ENCODE measurements around the gene MRPL34.

Gene MRPL34

DNA sequence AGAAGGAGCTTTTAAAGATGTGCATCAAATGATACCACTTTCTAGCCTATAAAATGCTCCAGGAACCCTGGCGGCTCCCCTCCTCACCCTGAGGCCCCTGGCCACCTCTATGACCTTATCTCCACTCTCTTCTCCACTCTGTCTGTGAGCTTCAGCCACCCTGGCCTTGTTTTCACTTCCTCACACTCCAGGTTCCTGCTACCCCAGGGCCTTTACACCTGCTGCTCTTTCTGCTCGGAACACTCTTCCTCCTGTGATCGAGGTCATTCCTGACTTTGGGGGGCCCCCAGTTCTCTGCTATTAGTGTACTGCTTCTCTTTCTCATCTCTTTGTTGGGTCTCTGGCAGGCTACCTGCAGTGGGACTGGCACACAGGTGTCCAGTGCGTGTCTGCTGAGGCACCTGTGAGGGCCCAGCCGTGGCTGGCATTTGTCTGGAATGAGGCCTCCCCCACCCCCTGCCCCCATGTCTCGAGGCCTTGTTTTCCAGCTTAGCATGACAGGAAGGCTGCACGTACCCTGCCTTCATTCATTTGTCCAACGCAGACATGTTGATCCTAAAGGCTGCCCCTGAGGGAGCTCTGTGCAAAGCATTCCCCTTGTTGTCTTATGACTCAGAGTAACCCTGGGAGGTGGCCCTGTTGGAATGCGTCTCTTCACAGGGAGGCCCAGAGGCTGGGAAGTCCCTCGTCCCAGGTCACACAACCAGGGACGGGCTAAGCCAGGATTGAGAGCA, 6.0 kb downstream of the MRPL34 start:
- DNase-seq, result no peak

DNA sequence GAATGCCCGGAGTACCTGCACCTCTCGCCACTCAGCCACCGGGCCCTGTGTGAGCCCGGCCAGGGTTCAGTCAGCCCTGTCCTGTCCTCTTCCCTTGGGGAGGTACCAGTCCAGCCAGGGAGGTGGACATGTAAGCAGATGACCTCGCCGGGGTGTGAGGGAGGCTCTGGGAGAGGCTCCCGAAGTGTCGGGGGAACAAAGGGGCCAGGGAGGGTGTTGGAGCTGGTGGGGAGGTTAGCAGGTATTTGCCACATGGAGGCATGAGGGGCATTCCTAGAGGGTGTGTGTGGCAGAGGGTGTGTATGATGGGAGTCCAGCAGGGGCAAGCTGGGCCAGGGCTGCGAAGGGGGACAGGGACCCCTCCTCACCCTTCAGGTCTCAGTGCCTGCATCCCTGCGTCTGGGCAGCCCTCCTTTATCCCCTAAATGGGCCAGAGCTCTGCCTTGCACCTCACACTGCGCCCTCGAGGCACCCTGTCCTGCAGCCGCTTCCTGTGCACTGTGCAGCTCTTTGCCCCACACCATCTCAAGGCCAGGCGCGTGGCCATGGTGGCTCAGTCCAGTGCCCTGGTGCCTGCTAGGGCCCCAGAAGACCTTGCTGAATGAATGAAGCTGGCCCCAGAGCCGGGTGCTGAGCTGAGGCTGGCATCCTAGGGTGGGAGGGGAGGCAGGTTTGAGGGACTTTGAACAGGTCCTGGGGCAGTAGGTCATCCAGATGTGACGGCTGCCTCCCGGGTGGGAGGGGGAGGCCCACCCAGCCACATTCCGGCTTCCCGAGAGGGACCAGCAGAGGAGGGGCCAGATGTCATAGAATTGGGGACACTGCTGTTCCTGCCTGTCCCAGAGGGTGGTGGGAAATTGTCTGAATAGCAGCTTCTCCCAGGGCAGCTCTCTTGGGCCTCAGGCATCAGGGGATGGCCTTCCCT, 6.8 kb downstream of the MRPL34 start:
- no peak for DNase-seq

DNA sequence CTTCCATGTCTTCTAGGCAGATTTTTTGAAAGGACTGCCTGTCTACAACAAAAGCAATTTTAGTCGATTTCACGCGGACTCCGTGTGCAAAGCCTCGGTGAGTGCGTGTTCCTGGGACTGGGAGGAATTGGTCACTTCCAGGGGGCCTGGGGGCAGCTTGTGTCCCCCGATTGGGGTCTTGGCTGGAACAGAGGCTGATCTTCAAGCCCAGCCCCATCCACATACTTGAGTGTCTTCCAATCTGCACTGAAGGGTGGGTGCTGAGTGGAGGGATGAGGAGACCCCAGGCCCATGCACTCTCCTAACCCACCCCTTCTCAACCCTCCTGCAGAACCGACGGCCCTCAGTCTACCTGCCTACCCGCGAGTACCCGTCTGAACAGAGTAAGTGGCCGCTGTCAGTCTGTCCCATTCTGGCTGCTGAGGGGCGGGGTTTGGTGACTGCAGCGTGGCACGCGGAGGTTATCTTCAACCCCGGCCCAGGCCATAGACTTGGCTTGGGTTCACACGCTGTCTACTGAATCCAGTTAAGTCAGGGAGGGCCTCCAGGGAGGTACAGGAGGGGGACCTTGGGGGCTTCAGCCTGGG, 8.4 kb downstream of the MRPL34 start:
- DNase-seq, result no peak

DNA sequence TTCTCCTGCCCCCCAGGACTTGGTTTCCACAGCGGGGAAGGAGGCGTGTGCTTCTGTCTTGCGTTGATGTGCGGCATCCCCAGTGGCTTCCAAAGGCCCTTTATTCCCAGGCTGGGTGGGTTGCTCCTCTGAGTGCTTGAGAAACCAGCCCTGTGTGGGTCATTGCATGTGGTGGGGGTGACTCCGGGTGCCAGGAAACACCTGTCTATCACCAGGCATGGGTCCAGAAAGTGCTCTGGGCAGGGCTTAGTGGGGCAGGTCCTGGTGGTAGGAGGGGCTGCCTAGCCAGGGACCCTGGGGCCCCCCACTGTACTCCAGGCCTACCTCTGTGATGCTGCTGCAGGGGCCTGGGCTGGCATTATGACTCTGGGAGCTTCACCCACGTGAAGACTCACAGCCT, 13.3 kb downstream of the MRPL34 start:
- DNase-seq, result no peak

DNA sequence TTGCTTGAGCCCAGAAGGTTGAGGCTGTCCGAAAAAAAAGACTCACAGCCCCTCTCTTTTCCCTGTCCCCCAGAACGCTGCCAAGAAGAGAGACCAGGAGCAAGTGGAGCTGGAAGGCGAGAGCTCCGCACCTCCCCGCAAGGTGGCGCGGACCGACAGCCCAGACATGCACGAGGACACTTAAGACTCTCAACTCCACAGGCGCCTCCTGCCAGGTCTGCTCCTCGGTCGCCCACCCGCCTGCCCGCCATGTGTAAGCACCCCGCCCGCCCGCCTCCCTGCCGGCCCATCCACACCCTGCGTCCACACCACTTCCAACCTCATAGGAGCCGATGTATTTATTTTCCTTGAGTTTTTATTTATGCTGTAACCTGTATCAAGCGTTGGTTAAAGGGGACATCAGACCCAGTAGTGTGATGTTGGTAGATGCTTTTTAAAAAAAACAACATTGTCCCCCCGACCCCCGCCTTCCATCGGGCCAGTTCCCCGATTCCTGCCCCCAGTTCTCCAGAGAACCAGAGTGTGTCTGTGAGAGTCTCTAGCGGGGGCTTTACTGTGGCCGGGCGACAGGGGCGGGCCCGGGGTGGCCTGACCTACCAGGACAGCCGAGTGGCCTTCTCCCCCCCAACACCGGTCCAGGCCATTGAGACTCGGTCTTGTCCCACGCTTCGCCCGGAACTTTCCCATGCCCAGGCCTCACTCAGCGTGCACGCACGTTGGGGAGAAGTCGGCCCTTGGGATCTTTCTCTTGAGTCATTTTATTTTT, 14.0 kb downstream of the MRPL34 start:
- DNase-seq, result no peak

DNA sequence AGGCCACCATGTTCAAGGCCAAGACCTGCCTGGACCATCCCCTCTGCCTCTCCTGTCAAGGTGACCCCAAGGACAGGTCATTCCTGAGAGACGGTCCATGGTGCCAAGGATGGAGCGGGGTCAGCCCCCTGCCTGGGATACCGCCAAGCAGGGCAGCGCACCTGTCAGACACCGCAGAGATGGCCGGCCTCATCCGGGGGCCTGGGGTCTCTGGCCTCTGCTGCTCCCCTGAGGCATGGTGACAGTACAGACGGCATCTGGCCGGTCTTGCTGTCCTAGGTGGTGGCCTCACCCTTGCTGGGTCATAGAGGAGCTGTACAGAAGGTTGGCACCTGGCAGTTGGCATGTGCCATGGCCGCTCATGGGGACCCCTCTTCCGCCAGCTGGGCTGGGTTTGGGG, 14.8 kb downstream of the MRPL34 start:
- no peak for DNase-seq

DNA sequence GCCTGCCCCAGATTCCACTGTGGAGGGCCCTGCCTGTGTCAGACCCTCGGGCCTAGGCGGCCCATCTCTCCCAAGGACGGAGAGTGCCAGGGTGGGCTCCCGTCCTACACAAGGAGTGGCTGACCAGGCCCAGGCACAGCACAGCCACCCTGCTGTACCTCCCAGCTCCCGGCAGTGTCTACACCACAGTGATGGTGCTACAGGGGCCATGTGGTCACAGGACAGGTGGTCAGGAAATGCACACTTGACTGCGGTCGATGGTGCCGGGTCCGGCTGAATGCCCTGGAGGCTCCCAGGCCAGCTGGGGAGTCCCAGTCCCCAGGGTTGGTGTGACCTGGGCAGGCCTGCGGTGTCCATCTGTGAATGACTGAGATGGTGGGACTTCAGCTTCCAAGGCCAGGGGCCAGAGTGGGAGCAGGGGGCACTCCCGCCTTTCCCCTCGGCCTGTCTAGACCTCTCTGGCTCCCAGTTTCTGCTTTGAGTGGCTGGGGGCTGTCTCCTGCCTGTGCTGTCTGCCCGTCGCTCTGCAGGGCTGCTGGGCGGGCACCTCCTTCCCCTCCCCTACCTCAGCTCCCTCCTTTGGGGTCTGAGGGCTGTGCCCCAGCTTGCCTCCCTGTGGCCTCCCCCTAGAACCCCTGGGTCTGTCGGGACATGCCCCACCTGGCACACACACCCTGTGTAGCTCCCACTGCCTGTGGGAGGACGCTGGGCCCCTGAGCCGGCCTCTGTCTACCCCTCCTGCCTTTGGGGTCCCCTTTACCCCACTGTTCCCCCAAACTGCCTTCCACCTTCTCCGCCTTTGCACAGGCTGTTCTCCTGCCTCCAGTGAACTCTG, 16.2 kb downstream of the MRPL34 start:
- DNase-seq, result no peak

DNA sequence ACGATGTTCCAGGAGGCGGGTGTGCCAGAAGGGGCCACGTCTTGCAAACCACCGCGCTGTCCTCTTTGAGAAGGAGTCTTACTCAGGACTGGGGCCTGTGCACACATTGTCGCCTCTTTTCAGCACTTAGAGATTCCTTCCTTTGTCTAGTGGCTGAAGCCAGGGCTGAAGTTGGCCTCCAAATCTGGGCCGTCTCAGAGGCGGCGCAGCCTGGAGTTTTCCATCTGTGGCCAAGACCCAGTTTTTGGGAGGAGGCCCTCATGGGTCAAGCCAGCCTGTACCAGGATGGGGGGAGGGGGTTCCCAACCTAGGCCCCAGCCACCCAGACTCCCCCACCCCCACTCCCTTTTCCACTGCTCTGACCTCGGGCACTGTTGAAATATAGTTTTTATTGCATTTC, 17.2 kb downstream of the MRPL34 start:
- DNase-seq, result no peak

DNA sequence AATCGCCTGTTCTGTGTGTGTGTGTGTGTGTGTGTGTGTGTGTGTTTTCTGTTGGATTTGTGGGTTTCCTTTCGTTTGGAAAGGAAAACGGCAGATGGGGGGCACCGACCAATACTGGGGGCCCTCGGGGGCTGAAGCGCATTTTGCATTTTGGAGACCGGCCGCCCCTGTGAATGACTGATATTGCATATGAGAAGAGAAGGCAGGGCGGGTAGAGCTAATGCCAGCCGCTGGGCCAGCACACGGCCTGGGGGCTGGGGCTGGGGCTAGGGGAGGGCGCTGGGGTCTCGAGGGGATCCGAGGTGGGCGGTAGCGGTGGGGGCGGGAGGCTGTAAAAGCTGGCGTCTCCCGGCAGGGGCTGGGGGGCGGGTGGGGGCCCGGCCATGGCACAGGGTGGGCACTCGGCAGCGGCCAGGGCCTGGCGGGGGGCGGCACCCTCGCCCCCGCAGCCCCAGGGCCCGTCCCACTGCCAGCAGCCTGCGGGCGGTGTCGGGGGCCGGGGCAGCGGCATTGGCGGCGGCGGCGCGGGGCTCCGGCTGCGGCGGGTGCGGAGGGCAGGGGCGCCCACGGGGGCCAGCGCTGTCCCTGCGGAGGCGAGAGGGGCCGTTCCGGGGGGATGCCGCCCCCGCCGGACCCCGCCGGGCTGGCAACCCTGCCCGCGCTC, 17.8 kb downstream of the MRPL34 start:
- no peak for DNase-seq

DNA sequence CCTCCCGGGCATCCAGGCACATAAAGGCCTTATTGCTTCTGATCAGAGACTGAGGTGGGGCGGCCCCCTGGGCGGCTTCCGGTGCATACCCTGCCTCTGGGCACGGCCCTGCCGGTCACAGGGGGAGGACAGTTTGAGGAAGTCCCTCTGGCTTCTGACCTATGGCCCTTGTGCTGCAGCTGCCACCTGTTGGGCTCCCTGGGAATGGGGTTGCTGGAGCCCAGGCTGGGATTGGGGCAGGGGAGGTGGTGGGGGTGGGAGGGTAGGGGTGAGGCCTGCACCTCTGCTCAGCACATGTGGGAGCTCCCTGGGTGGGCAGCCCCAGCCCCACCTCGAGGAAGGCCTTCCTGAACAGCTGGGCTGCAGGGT, 18.3 kb downstream of the MRPL34 start:
- DNase-seq, result no peak

DNA sequence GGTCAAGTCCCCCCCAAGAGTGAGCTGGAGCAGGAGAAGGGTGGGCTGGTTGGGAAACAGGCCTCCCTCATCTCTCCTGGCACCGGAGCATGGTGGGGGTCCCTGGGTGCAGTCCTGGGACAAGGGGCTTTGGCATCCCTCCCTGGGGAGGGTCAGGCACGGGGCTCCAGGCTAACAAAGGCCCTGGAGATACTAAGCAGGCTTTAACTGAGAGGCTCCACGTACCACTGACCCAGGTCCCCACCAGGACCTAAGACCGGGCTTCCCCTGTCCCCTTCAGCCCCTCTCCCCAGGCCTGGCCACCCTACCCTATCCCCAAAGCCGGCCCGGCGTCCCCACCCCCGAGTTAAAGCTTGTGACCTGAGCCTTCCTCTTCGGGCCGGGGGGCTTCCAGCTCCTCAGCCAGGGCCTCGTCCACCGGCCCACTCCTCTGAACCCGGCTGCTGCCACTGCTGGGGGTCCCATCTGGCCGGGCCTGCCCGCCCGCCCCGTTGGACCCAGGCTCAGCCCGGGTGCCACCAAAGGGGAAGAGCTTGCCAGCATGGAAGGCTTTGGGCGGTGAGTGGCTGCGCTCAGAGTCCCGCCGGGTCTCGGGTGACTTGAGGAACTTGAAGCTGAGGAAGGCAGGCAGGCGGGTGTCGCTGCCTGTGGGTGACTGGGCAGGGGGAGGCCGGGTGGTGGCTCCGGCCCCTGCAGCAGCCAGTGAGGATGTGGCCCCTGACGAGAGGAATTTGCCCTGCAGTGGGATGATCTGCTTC, 18.9 kb downstream of the MRPL34 start:
- no peak for DNase-seq

DNA sequence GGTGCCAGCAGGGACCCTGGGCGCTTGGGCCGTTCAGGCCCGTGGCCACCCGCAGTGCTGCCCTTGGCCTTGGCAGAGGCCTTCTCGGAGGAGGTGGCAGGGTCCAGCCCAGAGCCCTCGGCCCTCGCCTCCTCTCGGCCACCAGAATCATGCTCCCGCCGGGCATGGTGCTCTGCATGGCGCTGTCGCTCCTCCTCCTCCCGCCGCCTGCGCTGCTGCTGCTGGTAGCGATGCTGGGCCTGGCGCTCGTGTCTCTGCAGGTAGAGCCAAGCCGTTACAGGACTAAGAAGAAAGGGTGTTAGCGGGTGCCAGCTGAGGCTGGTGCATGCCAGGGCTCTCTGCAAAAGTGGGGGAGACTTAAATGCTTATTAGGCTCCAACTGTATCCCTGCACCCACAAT, 19.5 kb downstream of the MRPL34 start:
- no peak for DNase-seq

DNA sequence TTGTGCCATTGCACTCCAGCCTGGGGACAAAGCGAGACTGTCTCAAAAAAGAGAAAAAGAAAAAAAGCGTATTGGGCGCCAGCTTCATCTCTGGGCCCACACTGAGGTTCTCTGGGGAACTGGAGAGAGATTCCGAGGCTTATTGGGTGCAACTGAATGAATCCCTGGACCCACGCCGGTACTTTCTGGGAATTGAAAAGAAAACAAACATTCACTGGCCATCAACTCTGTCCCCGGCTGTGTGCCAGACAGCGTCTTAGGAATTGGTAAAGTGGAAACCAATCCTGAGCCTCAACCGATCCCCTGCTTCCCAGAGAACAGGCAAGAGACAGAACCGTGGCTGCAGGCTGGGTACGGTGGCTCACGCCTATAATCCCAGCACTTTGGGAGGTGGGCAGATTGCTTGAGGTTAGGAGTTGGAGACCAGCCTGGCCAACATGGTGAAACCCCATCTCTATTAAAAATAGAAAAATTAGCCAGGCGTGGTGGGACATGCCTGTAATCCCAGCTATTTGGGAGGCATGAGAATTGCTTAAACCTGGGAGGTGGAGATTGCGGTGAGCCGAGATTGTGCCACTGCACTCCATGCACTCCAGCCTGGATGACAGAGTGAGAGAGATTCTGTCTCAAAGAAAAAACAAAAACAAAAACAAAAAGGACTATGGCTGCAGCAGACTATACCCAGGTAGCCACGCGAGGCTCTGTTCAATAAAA, 20.4 kb downstream of the MRPL34 start:
- DNase-seq, result no peak

DNA sequence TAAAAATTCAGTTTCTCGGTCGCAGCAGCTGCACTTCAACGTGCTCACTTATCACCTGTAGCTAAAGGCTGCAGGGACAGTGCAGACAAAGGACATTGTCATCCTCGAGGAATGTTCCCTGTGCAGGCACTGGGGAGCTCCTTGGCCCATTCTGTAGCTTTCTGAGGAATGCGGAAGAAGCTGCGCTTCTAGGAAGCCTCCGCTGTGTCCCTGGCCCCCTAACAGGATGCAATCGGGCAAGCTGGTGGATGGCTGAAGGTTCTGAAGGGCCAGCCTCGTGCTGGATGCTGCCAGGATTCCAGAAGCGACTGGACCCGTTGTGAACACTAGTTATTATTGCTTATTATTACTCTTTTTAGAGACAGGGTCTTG, 20.9 kb downstream of the MRPL34 start:
- DNase-seq, result no peak

DNA sequence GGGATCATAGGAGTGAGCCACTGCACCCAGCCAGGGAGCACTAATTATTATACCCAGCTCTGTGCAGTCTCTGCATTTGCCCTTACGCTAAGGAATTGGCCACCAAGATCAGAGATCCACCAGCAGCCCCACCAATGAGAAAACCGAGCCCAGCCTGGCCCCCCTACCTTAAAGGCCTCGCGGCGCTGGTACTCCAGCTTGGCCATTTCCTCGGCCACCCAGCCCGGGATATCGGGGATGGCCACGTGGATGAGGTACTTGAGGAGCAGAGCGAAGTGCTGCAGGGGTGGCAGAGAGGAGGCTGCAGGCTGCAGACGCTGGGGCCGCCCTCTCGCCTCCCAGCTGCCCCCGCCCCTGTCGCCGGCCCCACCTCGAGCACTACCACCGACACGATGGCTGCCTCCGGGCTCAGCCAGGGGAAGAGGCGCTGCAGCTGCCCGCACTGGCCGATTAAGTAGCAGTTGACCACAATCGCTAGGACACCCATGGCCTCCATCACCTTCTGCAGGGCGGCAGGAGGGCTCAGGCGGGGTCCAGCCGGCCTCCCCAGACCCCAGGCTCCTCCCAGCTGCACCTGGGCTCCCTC, 21.5 kb downstream of the MRPL34 start:
- no peak for DNase-seq

DNA sequence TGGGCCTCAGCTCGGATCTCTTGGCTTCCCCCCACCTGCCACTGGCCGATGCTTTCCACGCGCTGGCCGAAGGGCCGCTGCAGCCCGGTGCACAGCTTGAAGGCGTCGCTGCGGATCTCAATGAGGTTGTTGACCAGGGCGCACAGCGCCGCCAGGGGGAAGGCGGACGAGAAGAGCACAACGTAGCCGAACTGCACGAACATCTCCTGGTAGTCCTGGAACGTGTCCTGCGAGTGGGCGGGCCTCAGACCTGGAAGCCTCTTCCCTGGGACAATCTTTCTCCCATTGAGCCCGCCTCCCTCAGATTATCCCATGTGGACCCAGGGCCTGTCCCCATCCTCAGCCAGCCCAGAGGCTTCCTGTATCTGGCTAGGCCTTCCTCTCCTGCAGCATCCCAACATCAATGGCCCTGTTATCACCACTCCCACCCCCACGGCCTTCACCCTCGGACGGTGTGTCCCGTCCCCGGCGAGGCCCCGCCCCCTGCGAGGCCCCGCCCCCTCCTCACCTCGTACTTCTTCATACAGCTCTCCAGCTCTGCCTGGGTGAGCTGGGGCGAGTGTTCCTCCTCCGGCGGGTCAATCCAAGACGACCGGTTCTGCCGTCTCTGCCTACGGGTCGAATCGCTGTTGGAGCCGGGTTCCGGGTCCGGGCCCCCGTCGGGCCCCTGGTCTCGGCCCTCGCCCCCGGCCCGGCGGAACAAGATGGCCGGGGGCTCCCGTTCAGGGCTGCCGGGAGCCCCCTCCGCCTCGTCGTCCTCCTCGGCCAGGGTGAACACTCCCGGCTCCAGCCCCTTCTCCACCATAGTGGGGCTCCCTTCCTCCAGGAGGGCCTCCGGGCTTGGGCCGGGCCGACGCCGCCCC, 22.2 kb downstream of the MRPL34 start:
- no peak for DNase-seq

DNA sequence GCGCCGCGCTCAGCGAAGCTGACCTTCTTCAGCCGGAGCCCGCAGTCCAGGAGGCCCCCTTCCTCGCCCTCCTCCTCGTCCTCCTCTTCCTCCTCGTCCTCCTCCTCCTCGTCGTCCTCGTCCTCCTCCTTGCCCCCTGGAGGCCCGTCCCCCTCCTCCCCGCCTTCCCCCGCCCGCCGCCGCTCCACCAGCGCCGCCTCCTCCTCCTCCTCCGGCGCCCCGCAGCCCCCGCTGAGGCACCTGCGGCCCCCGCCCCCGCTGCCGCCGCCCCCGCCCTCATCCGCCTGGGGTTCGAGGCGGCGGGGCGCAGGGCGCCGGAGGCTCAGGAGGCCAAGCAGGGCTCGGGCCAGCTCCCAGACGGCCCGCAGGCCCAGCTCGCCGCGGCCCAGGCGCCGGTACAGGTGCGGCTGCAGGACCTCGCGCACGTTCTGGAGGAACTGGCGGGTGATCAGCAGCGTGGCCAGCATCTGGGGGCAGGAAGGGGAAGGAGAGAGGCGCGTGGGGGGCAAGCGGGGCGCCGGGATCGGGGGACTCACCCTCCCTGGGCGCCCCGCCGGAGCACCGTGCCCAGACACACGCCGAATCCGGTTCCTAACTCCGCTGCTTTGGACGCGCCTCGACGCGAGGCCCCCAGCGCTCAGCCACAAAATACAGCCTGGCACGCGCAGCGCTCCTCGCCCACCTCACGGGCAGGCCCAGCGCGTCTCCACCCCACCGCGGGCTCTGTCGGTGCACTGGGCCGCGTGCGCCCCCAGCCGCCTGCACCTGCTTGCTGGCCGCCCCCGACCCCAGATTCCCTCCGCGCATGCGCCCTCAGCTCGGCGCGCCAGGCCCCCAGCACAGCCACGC, 23.1 kb downstream of the MRPL34 start:
- DNase-seq, result no peak

Data from DMS 273 treated with DMSO at 0.1 percent for 48 hours (cell line).